Bronchial epithelial cell (primary cell): ENCODE measurements around the gene RTKN. TPM values are rescaled to one million over a fixed set of nuclear protein-coding genes. Genes with fewer than 3 reads are reported as not detected.

Experiments used
- DNase-seq: peaks from one replicate; pipeline ENCODE4 v3.0.0-alpha.2; 2010; ENCODE audit warnings: low read depth
- FAIRE-seq: peaks from 2 replicates; lab custom pipeline; 2011; peaks lifted over from hg19 to GRCh38; lab: Jason Lieb, UNC
- H3K27me3 ChIP-seq: 2 replicates; pipeline ENCODE4 v1.5.1; 2011; ENCODE audit warnings: low read length; ENCODE audit not compliant: control insufficient read depth, insufficient read depth
- H3K36me3 ChIP-seq: 2 replicates; pipeline ENCODE4 v1.5.1; 2011; ENCODE audit warnings: low read length; ENCODE audit not compliant: control insufficient read depth, insufficient read depth
- H3K4me3 ChIP-seq: 2 replicates; pipeline ENCODE4 v1.5.1; 2011; ENCODE audit warnings: mild to moderate bottlenecking, low read depth, low read length, control low read depth
- total RNA-seq: library from RNA; depleted of rRNA; stranded (reverse); fragments of >200 nt; gene quantifications from 2 replicates; pipeline ENCODE4 v1.2.1, GENCODE V29; 2014
- TF ChIP-seq, protein P1 (sequence below): IDR thresholded peaks from 2 replicates; pipeline ENCODE4 v1.5.1; 2011; ENCODE audit warnings: mild to moderate bottlenecking, moderate library complexity, low read length, control low read depth, inconsistent platforms; ENCODE audit not compliant: insufficient read depth, severe bottlenecking

RTKN gene
- total RNA-seq, 1 donor from 2014 or later, result 22.1 TPM

DNA sequence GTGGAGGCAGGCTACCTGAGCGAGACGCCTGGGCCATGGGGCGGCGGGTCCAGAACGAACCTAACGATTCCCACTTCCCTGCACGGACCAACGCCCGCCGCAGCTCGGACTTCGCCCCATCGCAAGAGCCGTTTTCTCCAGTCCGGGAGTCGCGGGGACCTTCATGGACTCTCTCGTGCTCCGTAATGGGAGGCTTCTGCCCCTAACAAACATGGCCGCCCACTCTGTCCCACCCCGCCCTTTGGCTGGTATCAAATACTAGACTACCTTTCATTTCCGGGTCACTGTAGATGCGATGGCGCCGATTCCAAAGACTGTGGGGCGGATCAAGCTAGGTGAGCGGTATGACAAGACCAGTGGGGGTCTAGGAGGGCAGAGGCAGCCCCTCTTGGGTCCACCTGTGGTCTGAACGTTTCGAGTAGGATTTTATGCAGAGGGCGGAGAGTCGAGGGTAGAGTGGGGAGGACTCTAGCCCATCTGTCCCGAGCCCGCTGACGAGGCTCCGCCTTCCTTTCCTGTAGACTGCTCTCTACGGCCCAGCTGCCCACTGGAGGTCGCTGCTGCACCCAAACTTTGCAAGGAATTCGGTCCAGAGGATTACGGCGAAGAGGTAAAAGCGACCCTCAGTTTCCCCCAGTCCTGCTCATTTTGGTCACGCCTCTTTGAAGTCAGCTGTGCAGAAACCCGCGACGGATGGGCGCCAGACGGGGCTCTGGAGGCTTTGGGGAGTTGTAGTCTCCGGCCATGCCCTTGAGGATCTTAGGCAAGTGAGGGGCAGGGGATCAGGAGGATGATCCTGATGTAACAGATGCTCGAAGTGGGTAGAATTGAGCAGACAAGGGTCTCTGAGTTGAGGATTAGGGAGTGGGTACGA is 41.3 kb upstream of the RTKN start, which contains the start of the genes CCDC142 and TTC31:
Gene CCDC142 (minus strand): TSS at position 198 of the 874 bp plus-strand sequence. CDS start 161 bp downstream, at position 37.
Gene TTC31 (plus strand): TSS at position 281 of the 874 bp plus-strand sequence. CDS start 15 bp downstream, at position 296.
- Histone ChIP-seq H3K4me3 (peak within 1 kb of the TSS; percentile 91), H3K36me3 (peaks cover 6% of the 10 kb centered on the region), H3K27me3 (no peaks in the 10 kb centered on the region)
- DNase-seq (peak; percentile 89), FAIRE-seq (no peak)
- TF ChIP-seq, protein P1, sequence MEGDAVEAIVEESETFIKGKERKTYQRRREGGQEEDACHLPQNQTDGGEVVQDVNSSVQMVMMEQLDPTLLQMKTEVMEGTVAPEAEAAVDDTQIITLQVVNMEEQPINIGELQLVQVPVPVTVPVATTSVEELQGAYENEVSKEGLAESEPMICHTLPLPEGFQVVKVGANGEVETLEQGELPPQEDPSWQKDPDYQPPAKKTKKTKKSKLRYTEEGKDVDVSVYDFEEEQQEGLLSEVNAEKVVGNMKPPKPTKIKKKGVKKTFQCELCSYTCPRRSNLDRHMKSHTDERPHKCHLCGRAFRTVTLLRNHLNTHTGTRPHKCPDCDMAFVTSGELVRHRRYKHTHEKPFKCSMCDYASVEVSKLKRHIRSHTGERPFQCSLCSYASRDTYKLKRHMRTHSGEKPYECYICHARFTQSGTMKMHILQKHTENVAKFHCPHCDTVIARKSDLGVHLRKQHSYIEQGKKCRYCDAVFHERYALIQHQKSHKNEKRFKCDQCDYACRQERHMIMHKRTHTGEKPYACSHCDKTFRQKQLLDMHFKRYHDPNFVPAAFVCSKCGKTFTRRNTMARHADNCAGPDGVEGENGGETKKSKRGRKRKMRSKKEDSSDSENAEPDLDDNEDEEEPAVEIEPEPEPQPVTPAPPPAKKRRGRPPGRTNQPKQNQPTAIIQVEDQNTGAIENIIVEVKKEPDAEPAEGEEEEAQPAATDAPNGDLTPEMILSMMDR, result peak; percentile 95

DNA sequence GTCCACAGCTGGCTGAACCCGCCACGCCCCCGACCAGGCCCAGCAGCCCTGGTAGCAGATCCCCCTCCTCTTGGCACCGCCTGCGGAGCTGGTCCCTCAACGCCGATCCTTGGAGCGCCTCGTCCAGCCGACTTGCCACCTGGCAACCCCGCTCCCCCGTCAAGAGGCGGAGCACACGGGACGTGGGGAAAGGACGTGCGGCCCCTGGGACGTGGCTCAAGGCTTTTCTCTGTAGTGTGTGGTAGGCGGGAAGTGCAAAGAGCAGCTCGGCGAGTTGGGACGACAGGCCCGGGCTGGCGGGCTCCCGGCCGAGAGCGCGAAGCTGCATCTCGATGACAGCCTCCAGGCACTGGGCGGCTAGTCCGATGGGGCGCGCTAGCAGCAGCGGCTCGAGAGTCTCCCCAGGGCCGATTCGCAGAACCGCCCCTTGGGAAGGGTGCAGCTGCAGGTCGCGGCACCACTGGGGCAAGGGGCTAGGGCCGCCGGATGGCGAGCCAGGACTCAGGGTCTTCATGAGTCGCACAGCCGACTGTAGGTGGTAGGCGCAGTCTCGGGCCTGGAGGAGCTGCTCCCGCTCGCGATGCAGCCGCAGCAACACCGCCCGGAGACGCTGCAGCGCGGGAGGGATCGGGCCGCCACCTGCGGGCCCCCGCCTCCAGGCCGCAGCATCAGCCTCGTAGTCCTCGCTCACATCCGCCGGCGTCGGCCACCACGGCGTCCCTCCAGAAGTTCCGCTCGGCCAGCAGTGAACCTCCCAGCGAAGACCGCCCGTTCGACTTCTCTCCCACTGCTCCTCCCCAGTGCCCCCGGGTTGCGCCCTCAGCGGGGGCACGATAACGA is 40.4 kb upstream of the RTKN start:
- peak; percentile 22 for DNase-seq
- TF ChIP-seq, protein P1, result no peak
- H3K27me3 ChIP-seq, result no peaks in the 10 kb centered on the region
- H3K4me3 ChIP-seq, result peak overlapping the region; percentile 91
- no peak for FAIRE-seq
- H3K36me3 ChIP-seq, result peaks cover 6% of the 10 kb centered on the region

DNA sequence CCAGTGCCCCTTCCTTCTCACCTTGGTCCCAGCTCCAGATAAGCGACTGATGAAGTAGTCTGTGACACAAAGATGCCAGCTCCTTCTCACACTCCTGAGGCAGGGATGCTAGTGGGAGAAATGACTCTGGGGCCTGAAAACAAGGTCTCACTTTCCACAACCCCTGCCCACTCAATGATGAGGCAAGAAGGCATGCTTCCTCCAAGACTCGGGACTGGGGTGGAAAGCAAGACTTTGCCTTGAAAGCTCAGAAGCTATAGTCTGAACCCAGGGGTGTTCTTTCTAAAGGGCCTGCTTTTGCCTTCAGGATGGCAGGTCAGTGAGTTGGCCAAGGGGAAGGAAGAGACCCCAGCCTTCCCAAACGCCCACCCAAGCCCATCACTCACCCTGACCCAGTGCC is 39.7 kb upstream of the RTKN start:
- Histone ChIP-seq H3K4me3 (peak overlapping the region; percentile 91), H3K36me3 (peaks cover 8% of the 10 kb centered on the region), H3K27me3 (no peaks in the 10 kb centered on the region)
- DNase-seq, result no peak
- no peak for FAIRE-seq
- TF ChIP-seq, protein P1, result no peak

DNA sequence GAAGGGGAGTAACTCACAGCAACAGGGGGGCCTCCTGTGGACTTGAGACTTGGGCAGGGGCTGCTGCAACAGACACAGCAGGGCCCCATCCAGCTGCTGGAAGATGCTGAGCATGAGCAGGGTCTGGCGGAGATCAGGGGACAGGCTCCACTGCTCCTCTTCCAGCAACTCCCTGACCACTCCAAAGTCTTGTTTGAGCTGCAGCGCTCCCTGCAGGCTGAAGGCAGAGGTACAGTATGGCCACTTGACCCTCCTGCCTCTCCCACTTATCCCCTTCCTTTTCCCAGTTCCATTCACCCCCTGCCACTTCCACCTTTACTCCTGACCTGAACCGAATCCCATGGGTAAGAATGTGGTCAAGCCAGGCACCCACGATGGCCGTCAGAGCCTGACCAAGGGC is 33.2 kb upstream of the RTKN start:
- no peak for DNase-seq
- TF ChIP-seq, protein P1, result peak; percentile 44
- peaks cover 6% of the 10 kb centered on the region for H3K36me3 ChIP-seq
- H3K4me3 ChIP-seq, result no peak overlapping the region
- H3K27me3 ChIP-seq, result no peaks in the 10 kb centered on the region
- no peak for FAIRE-seq

GRCh38 chr2:74474481-74474880 is 32.7 kb upstream of the RTKN start:
- no peak for FAIRE-seq
- Histone ChIP-seq H3K36me3 (peaks cover 6% of the 10 kb centered on the region), H3K4me3 (no peak overlapping the region), H3K27me3 (no peaks in the 10 kb centered on the region)
- no peak for DNase-seq
- TF ChIP-seq, protein P1, result no peak
